D721Med (cell line): ENCODE results near the gene OST4.

Source experiments
- DNase-seq: peaks from one replicate; pipeline ENCODE4 v3.0.0; 2011; ENCODE audit warnings: low spot score; ENCODE audit not compliant: insufficient read length
- FAIRE-seq: peaks from 2 replicates; lab custom pipeline; 2011; peaks lifted over from hg19 to GRCh38; lab: Jason Lieb, UNC
- TF ChIP-seq, protein P1 (sequence below): IDR thresholded peaks from 2 replicates; pipeline ENCODE4 v1.5.1; 2012; ENCODE audit warnings: mild to moderate bottlenecking, control low read depth; ENCODE audit not compliant: insufficient read depth; ENCODE audit errors: missing control alignments

OST4 gene

GRCh38 chr2:27025281-27025800, 46.1 kb downstream of the OST4 start:
- no peak for DNase-seq
- TF ChIP-seq, protein P1, sequence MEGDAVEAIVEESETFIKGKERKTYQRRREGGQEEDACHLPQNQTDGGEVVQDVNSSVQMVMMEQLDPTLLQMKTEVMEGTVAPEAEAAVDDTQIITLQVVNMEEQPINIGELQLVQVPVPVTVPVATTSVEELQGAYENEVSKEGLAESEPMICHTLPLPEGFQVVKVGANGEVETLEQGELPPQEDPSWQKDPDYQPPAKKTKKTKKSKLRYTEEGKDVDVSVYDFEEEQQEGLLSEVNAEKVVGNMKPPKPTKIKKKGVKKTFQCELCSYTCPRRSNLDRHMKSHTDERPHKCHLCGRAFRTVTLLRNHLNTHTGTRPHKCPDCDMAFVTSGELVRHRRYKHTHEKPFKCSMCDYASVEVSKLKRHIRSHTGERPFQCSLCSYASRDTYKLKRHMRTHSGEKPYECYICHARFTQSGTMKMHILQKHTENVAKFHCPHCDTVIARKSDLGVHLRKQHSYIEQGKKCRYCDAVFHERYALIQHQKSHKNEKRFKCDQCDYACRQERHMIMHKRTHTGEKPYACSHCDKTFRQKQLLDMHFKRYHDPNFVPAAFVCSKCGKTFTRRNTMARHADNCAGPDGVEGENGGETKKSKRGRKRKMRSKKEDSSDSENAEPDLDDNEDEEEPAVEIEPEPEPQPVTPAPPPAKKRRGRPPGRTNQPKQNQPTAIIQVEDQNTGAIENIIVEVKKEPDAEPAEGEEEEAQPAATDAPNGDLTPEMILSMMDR = no peak
- FAIRE-seq = no peak

GRCh38 chr2:27024812-27025211, 46.6 kb downstream of the OST4 start:
- TF ChIP-seq, protein P1 = no peak
- DNase-seq = no peak
- FAIRE-seq = no peak

DNA sequence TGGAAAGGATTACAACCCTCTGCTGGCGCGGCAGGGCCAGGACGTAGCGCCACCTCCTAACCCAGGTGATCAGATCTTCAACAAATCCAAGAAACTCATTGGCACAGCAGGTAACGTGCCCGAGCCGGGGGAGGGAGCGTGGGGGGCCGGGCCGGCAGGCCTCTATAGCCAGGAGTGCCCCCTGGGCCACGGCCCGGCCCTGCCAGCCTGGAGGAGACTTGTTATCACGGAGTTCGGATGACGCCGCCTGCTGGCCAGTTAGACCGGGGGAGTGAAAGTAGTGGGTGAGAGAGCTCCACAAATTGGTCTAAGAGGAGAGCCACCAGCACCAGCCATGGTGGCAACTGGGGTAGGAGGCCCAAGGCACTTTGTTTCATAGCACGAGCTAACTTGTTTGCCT, 47.3 kb downstream of the OST4 start:
- DNase-seq = no peak
- no peak for FAIRE-seq
- TF ChIP-seq, protein P1 = no peak

DNA sequence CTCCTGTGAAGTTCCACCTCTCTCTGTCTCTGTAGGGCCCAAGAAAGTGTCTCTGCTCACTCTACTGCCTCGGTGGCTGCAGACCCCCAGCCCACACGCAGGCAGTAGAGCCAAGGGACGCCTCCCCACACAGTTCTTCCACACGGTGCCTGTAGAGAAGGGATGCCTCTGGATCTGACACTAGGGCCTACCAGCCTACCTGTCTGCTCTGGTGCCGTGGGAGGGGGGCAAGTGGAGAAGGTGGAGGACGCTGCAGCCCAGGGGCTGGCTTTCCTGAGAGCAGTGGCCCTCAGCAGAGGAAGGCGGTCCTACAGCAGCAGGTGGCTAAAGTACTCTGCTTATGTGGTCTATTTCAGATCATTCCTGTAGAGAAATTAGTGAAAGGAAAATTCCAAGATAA, 47.7 kb downstream of the OST4 start:
- FAIRE-seq (no peak), DNase-seq (no peak)
- TF ChIP-seq, protein P1 = no peak

- DNase-seq = no peak
- FAIRE-seq = no peak
- TF ChIP-seq, protein P1 = no peak
Measured at GRCh38 chr2:27021253-27022049, 50.0 kb downstream of the OST4 start.
